ENCODE results near the gene SPPL2C.

- no peak for TF ChIP-seq CTCF (IDR thresholded peaks at IDR 0.05; ENCODE audit: insufficient read depth, low read length, poor library complexity, severe bottlenecking)
- no peak for TF ChIP-seq EZH2phosphoT487 (conservative IDR thresholded peaks at IDR 0.05; ENCODE audit: low read length)
Measured at GRCh38 chr17:45888392-45888791, 43.7 kb downstream of the SPPL2C start.
